Measurements from ENCODE around the gene NOTCH2.
A peak's percentile ranks its signal among the peaks of the same experiment; 100 is the strongest.

Gene NOTCH2

GRCh38 chr1:119895102-119895501 is 174.4 kb downstream of the NOTCH2 start:
- no peaks in the 10 kb centered on the region for H3K36me3 ChIP-seq (ENCODE audit: low read depth)
- no peak overlapping the region for H3K4me3 ChIP-seq (ENCODE audit: severe bottlenecking)
- no peak for DNase-seq (ENCODE audit: low spot score)
- no peaks in the 10 kb centered on the region for H3K4me1 ChIP-seq (ENCODE audit: insufficient read depth, poor library complexity, severe bottlenecking)
- H3K27ac ChIP-seq (ENCODE audit: poor library complexity, severe bottlenecking): no peak overlapping the region
- no peaks in the 10 kb centered on the region for H3K27me3 ChIP-seq (ENCODE audit: insufficient read depth, poor library complexity, severe bottlenecking)
- H3K9me3 ChIP-seq (ENCODE audit: severe bottlenecking): no peaks in the 10 kb centered on the region
- no peak for TF ChIP-seq CTCF (IDR thresholded peaks at IDR 0.05; ENCODE audit: poor library complexity, severe bottlenecking)
- peak; percentile 42; the same call in 2 of the 3 replicates for ATAC-seq (ENCODE audit: low read depth)

GRCh38 chr1:119893827-119894700 is 175.4 kb downstream of the NOTCH2 start:
- Histone ChIP-seq H3K27ac (ENCODE audit: poor library complexity, severe bottlenecking) (no peak overlapping the region), H3K27me3 (ENCODE audit: insufficient read depth, poor library complexity, severe bottlenecking) (no peaks in the 10 kb centered on the region), H3K4me3 (ENCODE audit: severe bottlenecking) (no peak overlapping the region), H3K9me3 (ENCODE audit: severe bottlenecking) (no peaks in the 10 kb centered on the region), H3K36me3 (ENCODE audit: low read depth) (no peaks in the 10 kb centered on the region), H3K4me1 (ENCODE audit: insufficient read depth, poor library complexity, severe bottlenecking) (no peaks in the 10 kb centered on the region)
- TF ChIP-seq CTCF (IDR thresholded peaks at IDR 0.05; ENCODE audit: poor library complexity, severe bottlenecking): no peak
- ATAC-seq (ENCODE audit: low read depth) (no peak), DNase-seq (ENCODE audit: low spot score) (no peak)

DNA sequence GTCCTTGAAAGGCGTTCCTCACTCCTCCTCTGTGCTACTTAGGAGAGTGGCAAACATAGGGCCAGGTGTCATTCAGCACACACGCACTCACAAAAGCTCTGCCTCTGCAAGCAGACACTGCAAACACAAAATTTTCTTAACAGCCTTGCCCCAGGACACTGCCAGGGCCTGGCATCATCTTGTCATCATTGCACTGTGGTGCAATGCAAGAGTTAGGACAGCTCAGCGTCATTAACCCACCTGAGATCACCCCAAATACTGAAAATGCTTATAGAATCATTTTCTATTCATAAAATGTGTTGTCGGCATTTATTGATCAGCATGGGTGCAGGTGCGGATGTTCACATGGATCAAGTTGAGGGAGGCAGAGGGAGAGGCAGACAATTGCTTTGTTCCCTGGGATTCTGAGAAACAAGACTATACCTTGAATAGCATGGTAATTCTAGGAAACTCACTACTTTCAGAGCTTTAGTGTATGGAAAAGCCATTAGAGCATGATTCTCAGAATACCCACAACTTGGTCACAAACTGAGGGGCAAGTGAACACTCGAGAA is 176.1 kb downstream of the NOTCH2 start:
- DNase-seq (ENCODE audit: low spot score) (no peak), ATAC-seq (ENCODE audit: low read depth) (no peak)
- Histone ChIP-seq H3K4me1 (ENCODE audit: insufficient read depth, poor library complexity, severe bottlenecking) (no peaks in the 10 kb centered on the region), H3K9me3 (ENCODE audit: severe bottlenecking) (no peaks in the 10 kb centered on the region), H3K27ac (ENCODE audit: poor library complexity, severe bottlenecking) (no peak overlapping the region), H3K27me3 (ENCODE audit: insufficient read depth, poor library complexity, severe bottlenecking) (no peaks in the 10 kb centered on the region), H3K4me3 (ENCODE audit: severe bottlenecking) (no peak overlapping the region), H3K36me3 (ENCODE audit: low read depth) (no peaks in the 10 kb centered on the region)
- TF ChIP-seq CTCF (IDR thresholded peaks at IDR 0.05; ENCODE audit: poor library complexity, severe bottlenecking): no peak

DNA sequence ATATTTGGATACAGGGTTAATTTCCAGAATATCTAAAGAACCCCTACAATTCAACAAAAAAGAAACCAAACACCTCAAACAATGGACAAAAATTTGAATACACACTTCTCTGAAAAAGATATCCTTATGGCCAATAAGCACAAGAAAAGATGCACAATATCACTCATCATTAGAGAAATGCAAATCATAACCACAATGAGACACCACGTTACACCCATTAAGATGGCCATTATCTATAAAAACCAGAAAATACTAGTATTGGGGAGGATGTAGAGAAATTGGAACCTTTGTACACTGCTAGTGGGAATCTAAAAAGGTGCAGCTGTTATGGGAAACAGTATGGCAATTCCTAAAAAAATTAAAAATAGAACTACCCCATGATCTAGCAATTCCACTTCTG is 178.1 kb downstream of the NOTCH2 start:
- Histone ChIP-seq H3K4me1 (ENCODE audit: insufficient read depth, poor library complexity, severe bottlenecking) (no peaks in the 10 kb centered on the region), H3K4me3 (ENCODE audit: severe bottlenecking) (no peak overlapping the region), H3K27ac (ENCODE audit: poor library complexity, severe bottlenecking) (no peak overlapping the region), H3K27me3 (ENCODE audit: insufficient read depth, poor library complexity, severe bottlenecking) (no peaks in the 10 kb centered on the region), H3K36me3 (ENCODE audit: low read depth) (no peaks in the 10 kb centered on the region), H3K9me3 (ENCODE audit: severe bottlenecking) (no peaks in the 10 kb centered on the region)
- ATAC-seq (ENCODE audit: low read depth) (no peak), DNase-seq (ENCODE audit: low spot score) (no peak)
- TF ChIP-seq CTCF (IDR thresholded peaks at IDR 0.05; ENCODE audit: poor library complexity, severe bottlenecking): no peak

DNA sequence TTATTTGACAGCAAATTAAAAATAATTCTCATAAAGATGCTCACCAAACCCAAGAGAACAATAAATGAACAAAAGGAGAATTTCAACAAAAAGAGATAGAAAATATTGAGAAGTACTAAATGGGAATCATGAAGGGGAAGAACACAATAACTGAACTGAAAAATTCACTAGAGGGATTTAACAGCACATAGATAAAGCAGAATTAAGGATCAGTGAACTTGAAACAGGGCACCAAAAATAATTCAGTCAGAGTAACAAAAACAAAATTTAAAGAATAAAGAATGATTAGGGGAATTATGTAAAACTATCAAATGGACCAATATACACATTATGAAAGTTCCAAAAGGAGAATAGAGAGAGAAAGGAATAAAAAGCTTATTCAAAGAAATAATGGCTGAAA is 181.0 kb downstream of the NOTCH2 start:
- no peaks in the 10 kb centered on the region for H3K36me3 ChIP-seq (ENCODE audit: low read depth)
- no peak overlapping the region for H3K27ac ChIP-seq (ENCODE audit: poor library complexity, severe bottlenecking)
- no peak for TF ChIP-seq CTCF (IDR thresholded peaks at IDR 0.05; ENCODE audit: poor library complexity, severe bottlenecking)
- DNase-seq (ENCODE audit: low spot score) (no peak), ATAC-seq (ENCODE audit: low read depth) (no peak)
- H3K4me1 ChIP-seq (ENCODE audit: insufficient read depth, poor library complexity, severe bottlenecking): no peaks in the 10 kb centered on the region
- no peaks in the 10 kb centered on the region for H3K27me3 ChIP-seq (ENCODE audit: insufficient read depth, poor library complexity, severe bottlenecking)
- no peaks in the 10 kb centered on the region for H3K9me3 ChIP-seq (ENCODE audit: severe bottlenecking)
- H3K4me3 ChIP-seq (ENCODE audit: severe bottlenecking): no peak overlapping the region
